AG04449 (cell line): Measurements from ENCODE around the gene ENPP7.

Experiments used
- CTCF ChIA-PET: fragments of 350-600 bp; formaldehyde crosslinking; extraction: SDS; loops from one replicate; lab custom pipeline; 2021; ENCODE audit warnings: antibody characterized with exemption; lab: Yijun Ruan, JAX
- POLR2A ChIA-PET: fragments of 400-600, 350-600 bp; formaldehyde crosslinking; extraction: SDS; loops from one replicate; lab custom pipeline; 2020; ENCODE audit warnings: antibody characterized with exemption, inconsistent platforms; lab: Yijun Ruan, JAX
- DNase-seq: peaks from one replicate; pipeline ENCODE4 v3.0.0-alpha.2; 2010; ENCODE audit warnings: low read depth, low spot score
- H3K4me3 ChIP-seq: 2 replicates; pipeline ENCODE4 v1.5.1; 2011; ENCODE audit warnings: low read depth, mild to moderate bottlenecking, control low read depth, low read length
- CTCF ChIP-seq: IDR thresholded peaks from one replicate; pipeline ENCODE4 v1.5.1; 2011; ENCODE audit warnings: mild to moderate bottlenecking, moderate library complexity, low read length, control low read depth, inconsistent platforms; ENCODE audit not compliant: insufficient read depth; ENCODE audit errors: missing control alignments

Gene ENPP7

GRCh38 chr17:79788989-79789942, 58.5 kb downstream of the ENPP7 start:
- CTCF ChIA-PET = interaction anchor here (0.7 to 2.2 kb wide), 18 partner anchors 8 to 220 kb away, joined by 3 to 15 read pairs (median 4); partner anchors contain the start of gene CBX2
- POLR2A ChIA-PET = no interaction called here
- no peak overlapping the region for H3K4me3 ChIP-seq
- TF ChIP-seq CTCF = no peak
- no peak for DNase-seq

- TF ChIP-seq CTCF = peak; percentile 64
- ChIA-PET POLR2A (interaction anchor here (1.5 kb wide), 1 partner anchor 49 kb away, joined by 3 read pairs; the partner anchor contains the start of gene CBX4), CTCF (interaction anchor here (0.7 to 2.2 kb wide), 17 partner anchors 9 to 219 kb away, joined by 3 to 15 read pairs (median 4); partner anchors contain the start of gene CBX2)
- no peak for DNase-seq
- H3K4me3 ChIP-seq = no peak overlapping the region
Observed at GRCh38 chr17:79789943-79790804, 59.4 kb downstream of the ENPP7 start.

- ChIA-PET CTCF (interaction anchor here (0.6 to 2.2 kb wide), 5 partner anchors 12 to 208 kb away, joined by 3 to 15 read pairs (median 4); partner anchors contain the start of gene CBX2), POLR2A (interaction anchor here (1.5 kb wide), 1 partner anchor 48 kb away, joined by 3 read pairs; the partner anchor contains the start of gene CBX4)
- no peak overlapping the region for H3K4me3 ChIP-seq
- DNase-seq = no peak
- no peak for TF ChIP-seq CTCF
Observed at GRCh38 chr17:79790805-79791734, 60.3 kb downstream of the ENPP7 start.

- CTCF ChIA-PET = no interaction called here
- TF ChIP-seq CTCF = no peak
- no peak overlapping the region for H3K4me3 ChIP-seq
- no peak for DNase-seq
- POLR2A ChIA-PET = interaction anchor here (0.6 kb wide), 1 partner anchor 43 kb away, joined by 3 read pairs; no protein-coding TSS in a partner anchor
Observed at GRCh38 chr17:79791735-79792161, 61.0 kb downstream of the ENPP7 start.
